Measurements from ENCODE around the gene EHMT1. TPM values are rescaled to one million over a fixed set of nuclear protein-coding genes. Genes with fewer than 3 reads are reported as not detected.

EHMT1 gene
- total and polyA plus RNA-seq, 2 experiments from 2014 or later, result 162 to 177 TPM

GRCh38 chr9:137748741-137749140 lies 129.9 kb downstream of the EHMT1 start:
- H2AFZ ChIP-seq, result no peak overlapping the region
- Mint-ChIP-seq H3K27ac (no peak overlapping the region), H3K4me3 (no peak overlapping the region), H3K4me1 (peaks cover 8% of the 10 kb centered on the region; the same call in 2 of the 3 replicates), H3K36me3 (ENCODE audit: low read depth) (peaks cover 70% of the 10 kb centered on the region), H3K27me3 (ENCODE audit: insufficient read depth, low read depth, poor library complexity) (peaks cover 8% of the 10 kb centered on the region), H3K9me3 (no peaks in the 10 kb centered on the region)
- peaks cover 42% of the 10 kb centered on the region for H3K79me2 ChIP-seq (replicated peaks; ENCODE audit: insufficient read depth)
- H4K20me1 ChIP-seq (replicated peaks; ENCODE audit: insufficient read depth), result peaks cover 18% of the 10 kb centered on the region
- no peaks in the 10 kb centered on the region for H3K27me3 ChIP-seq (ENCODE audit: insufficient read depth)
- H3K27ac ChIP-seq (ENCODE audit: low read depth), result no peak overlapping the region
- no peak overlapping the region for H3K4me3 ChIP-seq
- TF ChIP-seq ZNF331 (CRISPR knock-in tag; IDR thresholded peaks at IDR 0.05; ENCODE audit: low read depth) (no peak), ETS1 (IDR thresholded peaks at IDR 0.05) (no peak), CREB1 (CRISPR knock-in tag; IDR thresholded peaks at IDR 0.05; ENCODE audit: low read depth) (no peak), EZH2phosphoT487 (IDR thresholded peaks at IDR 0.05; ENCODE audit: unreplicated experiment) (no peak), NANOG (IDR thresholded peaks at IDR 0.05; ENCODE audit: borderline replicate concordance) (no peak), STAT1 (IDR thresholded peaks at IDR 0.05; ENCODE audit: unreplicated experiment) (no peak), CTCF (conservative IDR thresholded peaks at IDR 0.05; ENCODE audit: low read depth in 2 of 2) (no peak), EZH2 (IDR thresholded peaks at IDR 0.05; ENCODE audit: low read depth, unreplicated experiment) (no peak), JUNB (IDR thresholded peaks at IDR 0.05; ENCODE audit: unreplicated experiment) (no peak), ZNF462 (CRISPR knock-in tag; IDR thresholded peaks at IDR 0.05) (no peak), REST (IDR thresholded peaks at IDR 0.05; ENCODE audit: unreplicated experiment) (no peak), ZNF114 (CRISPR knock-in tag; IDR thresholded peaks at IDR 0.05) (no peak), POLR2AphosphoS5 (IDR thresholded peaks at IDR 0.05; ENCODE audit: low read depth) (no peak)
- no peaks in the 10 kb centered on the region for H3F3A ChIP-seq (replicated peaks; ENCODE audit: low read depth)
- no peak overlapping the region for H3K4me2 ChIP-seq
- ATAC-seq, result no peak
- no peaks in the 10 kb centered on the region for H3K9me2 ChIP-seq (ENCODE audit: insufficient read depth)
- peaks cover 9% of the 10 kb centered on the region for H3K36me3 ChIP-seq (ENCODE audit: insufficient read depth)
- no peak for DNase-seq (ENCODE audit: low spot score)
- no peaks in the 10 kb centered on the region for H3K4me1 ChIP-seq (ENCODE audit: insufficient read depth)
